Ishikawa (cell line): ENCODE measurements around the gene HABP2.

Source experiments
- TEAD4 ChIP-seq: IDR thresholded peaks from 2 replicates; pipeline ENCODE4 v1.6.1; 2012
- ZBTB7A ChIP-seq: IDR thresholded peaks from 2 replicates; pipeline ENCODE4 v1.6.1; 2012; ENCODE audit warnings: low read depth
- TF ChIP-seq, protein P1 (sequence below): IDR thresholded peaks from 2 replicates; pipeline ENCODE4 v1.6.1; 2012

DNA sequence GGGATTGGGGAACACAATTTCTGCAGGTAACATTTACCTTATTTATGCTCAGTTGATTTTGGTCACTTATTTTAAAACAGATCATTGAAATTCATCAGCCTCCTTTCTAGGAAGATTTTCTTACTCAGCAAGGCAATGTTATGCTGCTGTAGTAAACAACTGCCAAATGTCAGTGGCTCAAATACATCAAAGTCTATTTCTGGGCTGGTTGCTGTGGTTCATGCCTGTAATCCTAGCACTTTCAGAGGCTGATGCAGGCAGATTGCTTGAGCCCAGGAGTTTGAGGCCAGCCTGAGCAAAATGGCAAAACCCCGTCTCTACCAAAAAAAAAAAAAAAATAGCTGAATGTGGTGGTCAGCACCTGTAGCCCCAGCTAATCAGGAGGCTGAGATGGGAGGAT, 25.9 kb downstream of the HABP2 start:
- TF ChIP-seq ZBTB7A: no peak
- TF ChIP-seq, protein P1, sequence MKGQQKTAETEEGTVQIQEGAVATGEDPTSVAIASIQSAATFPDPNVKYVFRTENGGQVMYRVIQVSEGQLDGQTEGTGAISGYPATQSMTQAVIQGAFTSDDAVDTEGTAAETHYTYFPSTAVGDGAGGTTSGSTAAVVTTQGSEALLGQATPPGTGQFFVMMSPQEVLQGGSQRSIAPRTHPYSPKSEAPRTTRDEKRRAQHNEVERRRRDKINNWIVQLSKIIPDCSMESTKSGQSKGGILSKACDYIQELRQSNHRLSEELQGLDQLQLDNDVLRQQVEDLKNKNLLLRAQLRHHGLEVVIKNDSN: no peak
- TF ChIP-seq TEAD4: no peak
